HG02938 (cell line): ENCODE measurements around the gene ORC6.

Source experiments
- ATAC-seq: cut with Tn5 transposase; IDR thresholded peaks from one replicate; pipeline ENCODE4 v1.9.1; 2021; ENCODE audit warnings: mild to moderate bottlenecking, moderate library complexity; ENCODE audit not compliant: unreplicated experiment

The ORC6 gene

GRCh38 chr16:46730801-46731690 lies 41.6 kb downstream of the ORC6 start:
- ATAC-seq, result no peak

DNA sequence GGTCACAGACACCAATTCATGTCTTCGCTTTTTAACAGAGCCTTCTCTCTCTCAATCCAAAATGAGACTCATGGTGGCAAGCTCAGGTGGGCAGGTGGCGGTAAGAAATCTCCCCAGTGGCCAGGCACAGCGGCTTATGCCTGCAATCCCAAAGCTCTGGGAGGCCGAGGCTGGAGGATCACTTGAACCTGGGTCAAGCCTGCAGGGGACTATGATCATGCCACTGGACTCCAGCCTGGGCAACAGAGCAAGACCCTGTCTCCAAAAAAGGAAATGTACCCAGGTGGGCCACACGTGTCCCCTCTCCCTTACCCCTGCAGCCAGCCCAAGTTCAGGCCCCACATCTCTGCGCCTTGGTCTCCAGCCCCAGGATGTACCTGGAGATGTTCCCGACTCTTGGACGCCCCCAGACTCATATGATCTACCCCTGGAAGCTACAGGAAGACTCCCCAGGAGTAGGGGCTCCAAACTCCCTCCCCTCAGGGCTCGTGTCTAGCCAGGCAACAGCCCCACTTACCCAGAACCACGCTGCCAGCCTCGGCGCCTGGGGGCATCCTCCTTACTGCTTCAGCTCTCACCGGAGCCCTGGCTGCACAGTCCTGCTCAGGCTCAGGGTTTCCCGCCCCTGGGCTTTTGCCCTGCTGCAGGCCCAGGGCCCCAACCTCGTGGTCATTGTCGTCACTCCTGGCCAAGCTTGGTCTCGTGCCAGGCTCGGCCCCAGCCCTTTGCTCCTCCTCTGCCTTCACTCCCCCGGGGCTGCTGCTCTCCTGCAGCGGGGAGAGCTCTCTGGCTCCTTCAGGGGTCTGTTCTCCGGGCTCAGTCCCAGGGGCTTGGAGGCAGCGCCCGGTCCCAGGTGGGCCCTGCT lies 42.5 kb downstream of the ORC6 start:
- no peak for ATAC-seq

- no peak for ATAC-seq
These were observed 43.1 kb downstream of the ORC6 start for GRCh38 chr16:46732561-46732960.

DNA sequence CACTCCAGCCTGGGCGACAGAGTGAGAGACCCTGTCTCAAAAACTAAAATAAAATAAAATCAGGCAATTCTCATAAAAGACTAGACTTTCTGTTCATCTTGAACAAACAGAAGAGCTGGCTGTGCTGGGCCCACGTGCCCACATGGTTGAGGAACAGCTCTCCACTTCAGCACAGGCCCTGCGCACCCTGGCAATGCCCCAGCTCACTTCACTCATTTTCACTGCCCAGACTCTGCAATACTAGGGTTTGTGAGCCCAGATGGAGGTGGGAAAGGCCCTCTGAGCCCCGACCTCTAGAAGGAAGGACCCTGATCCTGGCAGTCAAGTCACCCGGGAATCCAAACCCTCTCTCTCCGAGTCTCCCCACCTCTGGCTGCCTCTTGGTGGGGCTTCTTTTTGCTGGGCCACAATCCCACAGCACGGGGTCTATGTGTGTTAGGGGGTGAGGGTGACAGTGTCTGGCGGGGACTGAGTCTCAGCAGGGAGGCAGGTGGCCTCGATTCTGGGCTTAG lies 43.9 kb downstream of the ORC6 start:
- ATAC-seq, result no peak

DNA sequence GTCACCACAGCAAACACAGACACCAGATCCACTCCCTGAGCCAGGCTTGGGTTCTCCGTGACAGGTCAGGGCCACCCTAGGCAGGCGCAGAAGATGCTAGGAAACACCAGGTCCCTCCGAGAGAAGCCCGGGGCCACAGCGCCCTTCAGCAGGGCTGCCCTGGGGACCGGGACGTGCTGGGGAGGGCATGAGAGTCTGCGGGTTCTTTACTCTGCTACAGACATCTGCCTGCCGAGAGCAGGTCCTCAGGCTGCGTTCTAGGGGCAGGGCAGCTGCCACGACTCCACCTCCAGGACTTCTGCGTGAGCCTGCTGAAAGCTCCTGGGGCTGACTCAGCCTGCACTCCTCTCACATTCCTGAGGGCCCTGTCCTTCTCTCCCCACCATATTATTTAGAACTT lies 47.2 kb downstream of the ORC6 start:
- no peak for ATAC-seq

DNA sequence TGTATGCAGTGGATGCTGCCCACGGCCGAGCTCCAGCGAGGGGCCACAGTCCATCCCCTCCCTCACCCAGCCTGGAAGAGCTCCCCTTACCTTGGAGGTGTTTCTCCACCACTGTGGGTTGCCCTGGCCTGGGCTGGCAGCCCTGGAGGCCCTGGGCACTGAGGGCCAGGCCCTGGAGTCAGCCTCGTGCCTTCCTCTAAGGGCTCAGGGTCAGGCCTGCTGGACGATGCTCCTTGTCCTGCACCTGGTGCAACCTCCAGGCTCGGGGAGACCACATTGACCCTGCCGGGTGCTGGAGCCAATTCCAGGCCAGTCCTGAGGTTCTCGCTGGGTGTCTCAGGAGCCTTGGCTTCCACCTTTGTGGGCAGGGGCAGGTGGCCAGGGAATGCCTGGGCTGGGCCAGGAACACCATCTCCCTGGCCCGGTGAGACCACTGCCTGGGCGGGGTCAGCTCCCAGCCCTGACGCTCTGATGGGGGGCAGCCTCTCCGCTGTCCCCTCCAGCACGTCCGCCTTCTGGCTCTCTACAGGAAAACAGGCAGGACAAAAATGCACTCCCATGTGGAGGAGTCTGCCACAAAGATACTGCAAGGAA lies 48.3 kb downstream of the ORC6 start:
- no peak for ATAC-seq

- no peak for ATAC-seq
These were observed 50.5 kb downstream of the ORC6 start for GRCh38 chr16:46739934-46740333.

- ATAC-seq, result no peak
These were observed 53.8 kb downstream of the ORC6 start for GRCh38 chr16:46743232-46743719.

DNA sequence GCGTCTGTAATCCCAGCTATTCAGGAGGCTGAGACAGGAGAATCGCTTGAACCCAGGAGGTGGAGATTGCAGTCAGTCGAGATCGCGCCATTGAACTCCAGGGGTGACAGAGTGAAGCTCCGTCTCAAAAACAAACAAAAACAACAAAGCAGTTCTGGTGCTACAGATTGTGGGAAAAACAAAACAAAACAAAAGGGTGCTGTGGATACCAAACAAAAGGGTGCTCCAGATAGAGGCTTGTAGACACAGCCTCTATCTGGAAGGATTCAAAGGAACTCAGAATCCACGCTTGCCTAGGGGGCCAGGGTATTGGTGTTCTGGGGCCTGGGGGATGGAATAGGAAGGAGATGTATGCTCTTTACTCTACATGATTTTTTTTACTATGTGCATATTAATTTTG lies 56.2 kb downstream of the ORC6 start:
- no peak for ATAC-seq

- ATAC-seq, result no peak
These were observed 57.6 kb downstream of the ORC6 start for GRCh38 chr16:46746821-46747776.
